Femur (tissue), 1 donor: ENCODE results near the gene HOXC4.

Experiments used
- DNase-seq: peaks from one replicate; pipeline ENCODE4 v3.0.0-alpha.2; 2017

HOXC4 gene

GRCh38 chr12:54053751-54054741 lies at the start of gene HOXC4:
Gene HOXC4, plus strand, starts transcription at chr12:54053835. Its CDS starts 88 bp downstream, at chr12:54053923.
- peak; percentile 58 for DNase-seq

- DNase-seq: no peak
Measured at GRCh38 chr12:54004063-54004840, 49.4 kb upstream of the HOXC4 start.

- DNase-seq: peak; percentile 76
Measured at GRCh38 chr12:54004841-54005530, 48.6 kb upstream of the HOXC4 start.

GRCh38 chr12:54005531-54005852 lies 48.1 kb upstream of the HOXC4 start:
- DNase-seq: no peak

- DNase-seq: peak; percentile 93
Measured at GRCh38 chr12:54005853-54006558, 47.6 kb upstream of the HOXC4 start.

GRCh38 chr12:54006559-54007220 lies 46.9 kb upstream of the HOXC4 start:
- DNase-seq: no peak

GRCh38 chr12:54007538-54008259 lies 45.9 kb upstream of the HOXC4 start:
- no peak for DNase-seq

GRCh38 chr12:54008260-54008552 lies 45.4 kb upstream of the HOXC4 start:
- no peak for DNase-seq

GRCh38 chr12:54009171-54010052 lies 44.2 kb upstream of the HOXC4 start:
- DNase-seq: no peak

GRCh38 chr12:54010053-54010971 lies 43.3 kb upstream of the HOXC4 start:
- DNase-seq: no peak

GRCh38 chr12:54010972-54011664 lies 42.5 kb upstream of the HOXC4 start:
- DNase-seq: no peak

- DNase-seq: no peak
Measured at GRCh38 chr12:54011665-54012532, 41.7 kb upstream of the HOXC4 start.

GRCh38 chr12:54012631-54013409 lies 40.8 kb upstream of the HOXC4 start:
- no peak for DNase-seq

GRCh38 chr12:54014377-54015017 lies 39.1 kb upstream of the HOXC4 start:
- DNase-seq: no peak

- no peak for DNase-seq
Measured at GRCh38 chr12:54015018-54015931, 38.4 kb upstream of the HOXC4 start.
